Hepatocyte (in vitro differentiated cells): Measurements from ENCODE around the gene ZNF444. TPM values are rescaled to one million over a fixed set of nuclear protein-coding genes. Genes with fewer than 3 reads are reported as not detected.

Experiments
- DNase-seq: peaks from one replicate; pipeline ENCODE4 v3.0.0-alpha.2; 2016; ENCODE audit warnings: low spot score
- H2AFZ ChIP-seq: fragments of 200-600 bp; sonication (generic); 2 replicates; pipeline ENCODE4 v1.6.0; 2016; ENCODE audit warnings: antibody characterized with exemption, mild to moderate bottlenecking
- H3K27ac ChIP-seq: fragments of 200-600 bp; sonication (generic); 2 replicates; pipeline ENCODE4 v1.5.1; 2016; ENCODE audit warnings: mild to moderate bottlenecking
- H3K27me3 ChIP-seq: fragments of 200-600 bp; sonication (generic); 2 replicates; pipeline ENCODE4 v1.6.1; 2016
- H3K36me3 ChIP-seq: fragments of 200-600 bp; sonication (generic); replicated peaks from 2 replicates; pipeline ENCODE4 v1.5.1; 2016; ENCODE audit warnings: low read depth; ENCODE audit not compliant: insufficient read depth
- H3K4me1 ChIP-seq: fragments of 200-600 bp; sonication (generic); 2 replicates; pipeline ENCODE4 v1.5.1; 2016; ENCODE audit warnings: mild to moderate bottlenecking, moderate library complexity; ENCODE audit not compliant: insufficient read depth
- H3K4me2 ChIP-seq: fragments of 200-600 bp; sonication (generic); 2 replicates; pipeline ENCODE4 v1.6.0; 2016
- H3K4me3 ChIP-seq: fragments of 200-600 bp; sonication (generic); 2 replicates; pipeline ENCODE4 v1.5.1; 2016; ENCODE audit warnings: mild to moderate bottlenecking
- H3K79me2 ChIP-seq: fragments of 200-600 bp; sonication (generic); 2 replicates; pipeline ENCODE4 v1.6.0; 2017; ENCODE audit warnings: mild to moderate bottlenecking
- H3K9me2 ChIP-seq: fragments of 200-600 bp; sonication (generic); replicated peaks from 2 replicates; pipeline ENCODE4 v1.6.0; 2017; ENCODE audit warnings: mild to moderate bottlenecking; ENCODE audit not compliant: insufficient read depth
- H3K9me3 ChIP-seq: fragments of 200-600 bp; sonication (generic); 2 replicates; pipeline ENCODE4 v1.5.1; 2016; ENCODE audit warnings: low read depth, mild to moderate bottlenecking
- H4K20me1 ChIP-seq: fragments of 200-600 bp; sonication (generic); 2 replicates; pipeline ENCODE4 v1.6.0; 2016; ENCODE audit warnings: mild to moderate bottlenecking; ENCODE audit not compliant: insufficient read depth, poor library complexity, severe bottlenecking
- EZH2 ChIP-seq: fragments of 200-600 bp; sonication (generic); IDR thresholded peaks from 2 replicates; pipeline ENCODE4 v1.6.1; 2016; ENCODE audit warnings: antibody characterized with exemption, mild to moderate bottlenecking, borderline replicate concordance
- EZH2phosphoT487 ChIP-seq: fragments of 200-600 bp; sonication (generic); IDR thresholded peaks from one replicate; pipeline ENCODE4 v1.6.1; 2018; ENCODE audit warnings: antibody characterized with exemption, mild to moderate bottlenecking, low read depth, moderate library complexity; ENCODE audit not compliant: unreplicated experiment, severe bottlenecking
- WGBS: methylation state at CpG from one replicate; pipeline ENCODE4 v1.1.6; 2016; ENCODE audit warnings: low lambda C conversion rate; ENCODE audit errors: missing lambda C conversion rate; 5-methylcytosine and 5-hydroxymethylcytosine counted together
- polyA plus RNA-seq: library from polyadenylated mRNA; unstranded; fragments of >200 nt; fragmentation: Nextera tagmentation; extraction: Ambion mirVana; gene quantifications from 2 replicates; pipeline ENCODE4 v1.2.1, GENCODE V29; 2016
- total RNA-seq: library from RNA; depleted of rRNA; stranded (reverse); fragments of >200 nt; gene quantifications from 2 replicates; pipeline ENCODE4 v1.2.3, GENCODE V29; 2014
- TF ChIP-seq, protein P1 (sequence below): fragments of 200-600 bp; sonication (generic); IDR thresholded peaks from 2 replicates; pipeline ENCODE4 v1.5.1; 2016; ENCODE audit warnings: antibody characterized with exemption, mild to moderate bottlenecking; ENCODE audit not compliant: poor library complexity

The ZNF444 gene
- total and polyA plus RNA-seq, 2 experiments from 2014 or later = 46.6 to 60.2 TPM

DNA sequence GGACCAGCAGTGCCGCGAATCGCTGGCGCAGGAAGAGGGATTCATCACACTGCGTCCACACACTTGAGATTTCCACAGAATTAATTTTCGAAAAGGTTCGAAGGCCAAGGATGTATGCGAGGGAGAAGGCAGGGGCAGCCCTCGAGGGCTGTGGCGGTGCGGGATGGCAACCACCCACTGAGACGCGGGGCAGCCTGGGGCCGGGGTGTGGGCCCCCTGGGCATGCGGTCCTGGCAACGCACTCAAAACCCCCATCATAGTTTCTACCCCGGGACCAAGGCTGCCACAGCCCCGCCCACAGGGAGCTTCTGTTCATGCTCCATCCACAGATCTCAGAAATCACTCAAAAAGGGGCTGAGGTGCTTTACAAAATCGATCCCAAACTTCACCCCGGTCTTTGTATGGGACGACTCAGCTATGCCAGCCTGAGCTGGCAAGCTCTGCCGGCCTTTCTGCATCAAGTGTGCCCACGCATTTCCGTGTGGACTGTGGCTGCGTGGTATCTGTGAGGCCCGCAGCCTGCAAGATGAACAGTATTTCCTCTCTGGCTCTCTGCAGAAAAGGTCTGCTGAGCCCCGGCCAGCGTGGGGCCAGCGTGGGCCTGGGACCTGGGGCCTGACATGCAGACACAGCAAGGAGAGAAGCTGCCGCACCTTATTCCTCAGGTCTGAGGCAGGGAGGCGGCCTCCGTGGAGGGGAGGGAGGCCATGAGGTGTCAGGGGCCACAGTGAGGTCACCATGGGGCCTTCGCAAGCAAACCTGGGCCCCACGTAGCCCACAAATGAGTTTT, 39.1 kb upstream of the ZNF444 start:
- no peak for DNase-seq
- peaks cover 4% of the 10 kb centered on the region for H3K4me1 ChIP-seq
- no peaks in the 10 kb centered on the region for H3K9me3 ChIP-seq
- H3K4me2 ChIP-seq = no peak overlapping the region
- no peaks in the 10 kb centered on the region for H3K36me3 ChIP-seq
- 95% methylated on average over 34 of the region's 34 CpGs for WGBS
- H2AFZ ChIP-seq = no peak overlapping the region
- H4K20me1 ChIP-seq = peaks cover 33% of the 10 kb centered on the region
- H3K27me3 ChIP-seq = no peaks in the 10 kb centered on the region
- peaks cover 63% of the 10 kb centered on the region for H3K79me2 ChIP-seq
- H3K27ac ChIP-seq = no peak overlapping the region
- no peak for TF ChIP-seq EZH2
- TF ChIP-seq EZH2phosphoT487 = no peak
- TF ChIP-seq, protein P1, sequence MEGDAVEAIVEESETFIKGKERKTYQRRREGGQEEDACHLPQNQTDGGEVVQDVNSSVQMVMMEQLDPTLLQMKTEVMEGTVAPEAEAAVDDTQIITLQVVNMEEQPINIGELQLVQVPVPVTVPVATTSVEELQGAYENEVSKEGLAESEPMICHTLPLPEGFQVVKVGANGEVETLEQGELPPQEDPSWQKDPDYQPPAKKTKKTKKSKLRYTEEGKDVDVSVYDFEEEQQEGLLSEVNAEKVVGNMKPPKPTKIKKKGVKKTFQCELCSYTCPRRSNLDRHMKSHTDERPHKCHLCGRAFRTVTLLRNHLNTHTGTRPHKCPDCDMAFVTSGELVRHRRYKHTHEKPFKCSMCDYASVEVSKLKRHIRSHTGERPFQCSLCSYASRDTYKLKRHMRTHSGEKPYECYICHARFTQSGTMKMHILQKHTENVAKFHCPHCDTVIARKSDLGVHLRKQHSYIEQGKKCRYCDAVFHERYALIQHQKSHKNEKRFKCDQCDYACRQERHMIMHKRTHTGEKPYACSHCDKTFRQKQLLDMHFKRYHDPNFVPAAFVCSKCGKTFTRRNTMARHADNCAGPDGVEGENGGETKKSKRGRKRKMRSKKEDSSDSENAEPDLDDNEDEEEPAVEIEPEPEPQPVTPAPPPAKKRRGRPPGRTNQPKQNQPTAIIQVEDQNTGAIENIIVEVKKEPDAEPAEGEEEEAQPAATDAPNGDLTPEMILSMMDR = no peak
- H3K4me3 ChIP-seq = no peak overlapping the region
- H3K9me2 ChIP-seq = no peaks in the 10 kb centered on the region

DNA sequence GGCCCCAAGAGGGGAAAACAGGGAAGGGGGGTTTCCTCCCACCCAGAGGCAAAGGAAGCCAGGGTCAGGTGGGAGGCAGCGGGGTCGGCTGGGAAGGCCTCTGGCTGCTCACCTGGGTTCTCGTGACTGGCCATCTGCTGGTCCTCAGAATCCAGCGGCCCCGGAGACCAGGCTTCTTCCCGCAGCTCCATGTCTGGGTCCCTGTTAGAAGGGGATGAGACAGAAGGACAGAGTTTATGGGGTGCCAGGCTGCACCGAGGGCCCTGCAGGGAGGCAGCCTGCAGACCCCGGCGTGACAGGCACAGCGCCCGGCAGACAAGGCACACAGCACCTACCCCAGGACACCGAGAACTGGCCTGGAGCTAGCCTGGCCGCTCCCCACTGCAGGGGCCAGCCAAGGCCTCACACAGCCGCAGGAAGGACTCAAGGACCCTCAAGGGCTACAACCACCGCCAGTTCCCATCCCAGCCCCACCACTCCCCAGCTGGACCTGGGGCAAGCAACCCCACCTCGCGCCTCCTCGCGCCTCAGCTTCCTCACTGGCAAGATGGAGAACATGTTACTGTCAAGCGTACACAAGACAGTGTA, 38.0 kb upstream of the ZNF444 start:
- TF ChIP-seq EZH2 = no peak
- TF ChIP-seq, protein P1 = no peak
- no peak for TF ChIP-seq EZH2phosphoT487
- Histone ChIP-seq H3K27ac (no peak overlapping the region), H3K9me2 (no peaks in the 10 kb centered on the region), H3K9me3 (no peaks in the 10 kb centered on the region), H4K20me1 (peaks cover 44% of the 10 kb centered on the region), H3K36me3 (no peaks in the 10 kb centered on the region), H3K4me2 (no peak overlapping the region), H3K79me2 (peaks cover 71% of the 10 kb centered on the region), H2AFZ (no peak overlapping the region), H3K4me3 (no peak overlapping the region), H3K4me1 (peaks cover 4% of the 10 kb centered on the region), H3K27me3 (no peaks in the 10 kb centered on the region)
- 96% methylated on average over 20 of the region's 20 CpGs for WGBS
- no peak for DNase-seq

DNA sequence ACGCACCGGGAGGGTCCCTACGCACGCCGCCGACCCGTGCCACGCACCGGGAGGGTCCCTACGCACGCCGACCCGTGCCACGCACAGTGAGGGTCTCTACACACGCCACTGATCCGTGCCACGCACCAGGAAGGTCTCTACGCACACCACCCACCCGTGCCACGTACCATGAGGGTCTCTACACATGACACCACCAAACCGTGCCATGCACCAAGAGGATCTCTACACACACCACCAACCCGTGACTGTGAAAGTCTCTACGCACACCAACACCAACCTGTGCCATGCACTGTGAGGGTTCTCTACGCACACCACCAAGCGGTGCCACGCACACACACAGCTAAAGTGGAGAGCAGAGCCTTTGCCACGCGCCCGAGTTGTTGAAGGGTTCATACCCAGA, 36.7 kb upstream of the ZNF444 start:
- no peak overlapping the region for H3K4me3 ChIP-seq
- peaks cover 17% of the 10 kb centered on the region for H3K4me1 ChIP-seq
- H4K20me1 ChIP-seq = peaks cover 57% of the 10 kb centered on the region
- H3K27ac ChIP-seq = no peak overlapping the region
- no peak overlapping the region for H2AFZ ChIP-seq
- TF ChIP-seq EZH2phosphoT487 (no peak), EZH2 (no peak)
- TF ChIP-seq, protein P1 = no peak
- no peaks in the 10 kb centered on the region for H3K27me3 ChIP-seq
- no peak overlapping the region for H3K4me2 ChIP-seq
- no peak for DNase-seq
- 97% methylated on average over 16 of the region's 29 CpGs for WGBS
- no peaks in the 10 kb centered on the region for H3K36me3 ChIP-seq
- no peaks in the 10 kb centered on the region for H3K9me3 ChIP-seq
- H3K9me2 ChIP-seq = no peaks in the 10 kb centered on the region
- peaks cover 84% of the 10 kb centered on the region for H3K79me2 ChIP-seq
